HepG2 (cell line): Measurements from ENCODE around the gene MAGI1. TPM values are rescaled to one million over a fixed set of nuclear protein-coding genes. Genes with fewer than 3 reads are reported as not detected.

Experiments
- ATAC-seq: fragments of 200-7000 bp; cut with Tn5 transposase; 3 replicates; pipeline ENCODE4 v1.9.1; 2020; ENCODE audit warnings: mild to moderate bottlenecking, moderate library complexity
- BruUV-seq: library from RNA; stranded (reverse); fragments of 400-500 nt; replicated peaks from 2 replicates; lab custom pipeline; 2021; lab: Mats Ljungman, UMichigan
- CTCF ChIA-PET: fragments of 300-600 bp; formaldehyde crosslinking; extraction: SDS; loops from one replicate; lab custom pipeline; 2021; ENCODE audit warnings: low total read pairs, inconsistent platforms, low intra/inter-chr PET ratio; lab: Yijun Ruan, JAX
- POLR2A ChIA-PET: fragments of 350-600 bp; sonication (Branson Sonifier 250); formaldehyde crosslinking; loops from one replicate; lab custom pipeline; 2020; ENCODE audit warnings: antibody characterized with exemption, inconsistent platforms; lab: Yijun Ruan, JAX
- DNase-seq: peaks from one replicate; pipeline ENCODE4 v3.0.0-alpha.2; 2015; ENCODE audit warnings: low spot score
- FAIRE-seq: peaks from 3 replicates; lab custom pipeline; 2011; peaks lifted over from hg19 to GRCh38; lab: Jason Lieb, UNC
- H2AFZ ChIP-seq: one replicate; pipeline ENCODE4 v1.6.1; 2011; ENCODE audit warnings: low read length, inconsistent platforms
- H3K27ac ChIP-seq: fragments of 300-600 bp; 3 replicates; pipeline ENCODE4 v1.8.0; 2011; ENCODE audit warnings: mixed run types, mild to moderate bottlenecking, mixed read lengths, low read length, inconsistent platforms; ENCODE audit not compliant: insufficient read depth; ENCODE audit errors: extremely low read length
- H3K27me3 ChIP-seq, 2 experiments: fragments of 200-600 bp in 1 of 2; 2 replicates in 1 of 2; 3 replicates in 1 of 2; pipeline versions ENCODE4 v1.6.0 to v1.8.0; 2011; ENCODE audit warnings: low read length in 2 of 2, mild to moderate bottlenecking in 2 of 2, moderate library complexity in 2 of 2, inconsistent platforms in 1 of 2; ENCODE audit not compliant: insufficient read depth in 2 of 2, control insufficient read depth in 1 of 2
- H3K36me3 ChIP-seq, 2 experiments: fragments of 200-600 bp in 1 of 2; replicated peaks in 1 of 2; 2 replicates in 1 of 2; 3 replicates in 1 of 2; pipeline versions ENCODE4 v1.5.1 to v1.8.0; 2011; ENCODE audit warnings: low read length in 2 of 2, inconsistent platforms in 1 of 2; ENCODE audit not compliant: insufficient read depth in 2 of 2, control insufficient read depth in 1 of 2
- H3K4me1 ChIP-seq: 2 replicates; pipeline ENCODE4 v1.5.1; 2012; ENCODE audit warnings: low read length, inconsistent platforms; ENCODE audit not compliant: insufficient read depth
- H3K4me2 ChIP-seq: 2 replicates; pipeline ENCODE4 v1.6.0; 2011; ENCODE audit warnings: low read depth, low read length, inconsistent platforms
- H3K4me3 ChIP-seq, 3 experiments: fragments of 200-600 bp in 1 of 3; sonication (generic), shearing (Covaris generic) in 1 of 3; replicated peaks in 1 of 3; 2 replicates each; pipeline ENCODE4 v1.5.1; 2011 to 2016; ENCODE audit warnings: low read length in 3 of 3, inconsistent platforms in 2 of 3, low read depth in 2 of 3, mild to moderate bottlenecking in 2 of 3, control low read depth in 1 of 3, mixed read lengths in 1 of 3; ENCODE audit not compliant: insufficient read depth in 1 of 3
- H3K79me2 ChIP-seq: one replicate; pipeline ENCODE4 v1.6.1; 2011; ENCODE audit warnings: low read length, inconsistent platforms; ENCODE audit not compliant: insufficient read depth
- H3K9ac ChIP-seq: 2 replicates; pipeline ENCODE4 v1.6.0; 2011; ENCODE audit warnings: mild to moderate bottlenecking, low read depth, low read length, inconsistent platforms; ENCODE audit not compliant: insufficient read depth
- H3K9me3 ChIP-seq: 2 replicates; pipeline ENCODE4 v1.5.1; 2012; ENCODE audit warnings: mild to moderate bottlenecking, low read length
- H4K20me1 ChIP-seq: 2 replicates; pipeline ENCODE4 v1.6.0; 2011; ENCODE audit warnings: inconsistent platforms, mild to moderate bottlenecking, low read length, moderate library complexity; ENCODE audit not compliant: insufficient read depth
- DZIP1 ChIP-seq: sonication (generic); formaldehyde crosslinking; IDR thresholded peaks from 2 replicates; pipeline ENCODE4 v1.5.0; 2020; ENCODE audit warnings: mild to moderate bottlenecking, missing genetic modification reagents
- GMEB1 ChIP-seq: sonication (generic); formaldehyde crosslinking; IDR thresholded peaks from 2 replicates; pipeline ENCODE4 v1.5.1; 2020; ENCODE audit warnings: missing genetic modification reagents, mild to moderate bottlenecking, borderline replicate concordance
- HDAC2 ChIP-seq: sonication (generic); formaldehyde crosslinking; IDR thresholded peaks from 2 replicates; pipeline ENCODE4 v1.4.0; 2020; ENCODE audit warnings: missing genetic modification reagents
- LCORL ChIP-seq, 2 experiments: fragments of 450-650 bp in 1 of 2; sonication (generic) in 1 of 2; formaldehyde crosslinking in 1 of 2; IDR thresholded peaks; 2 replicates each; pipeline versions ENCODE4 v1.5.0 to v1.6.1; 2017 to 2020; ENCODE audit warnings: antibody characterized with exemption in 1 of 2, missing genetic modification reagents in 1 of 2
- NCOA1 ChIP-seq: sonication (generic); formaldehyde crosslinking; IDR thresholded peaks from 2 replicates; pipeline ENCODE4 v1.9.0; 2021; ENCODE audit warnings: missing genetic modification reagents
- NFRKB ChIP-seq: fragments of 450-650 bp; IDR thresholded peaks from 2 replicates; pipeline ENCODE4 v1.6.1; 2017
- RAD21 ChIP-seq: fragments of 450-650 bp; formaldehyde crosslinking; IDR thresholded peaks from 2 replicates; pipeline ENCODE4 v1.5.0; 2020; ENCODE audit warnings: mild to moderate bottlenecking
- REXO4 ChIP-seq: sonication (generic); formaldehyde crosslinking; IDR thresholded peaks from 2 replicates; pipeline ENCODE4 v1.8.0; 2022; ENCODE audit warnings: missing genetic modification reagents, mild to moderate bottlenecking, borderline replicate concordance
- SKI ChIP-seq: fragments of 450-650 bp; IDR thresholded peaks from one replicate; pipeline ENCODE4 v1.6.1; 2018; ENCODE audit warnings: mild to moderate bottlenecking; ENCODE audit not compliant: partially characterized antibody
- U2AF1 ChIP-seq: fragments of 200-400 bp; formaldehyde crosslinking; optimal IDR thresholded peaks from 2 replicates; pipeline ENCODE3; 2017; ENCODE audit warnings: mild to moderate bottlenecking, low read depth, low read length
- ZKSCAN1 ChIP-seq: fragments of 150-350 bp; IDR thresholded peaks from 2 replicates; pipeline ENCODE4 v1.6.1; 2014; ENCODE audit warnings: low read length
- ZNF180 ChIP-seq: sonication (generic); formaldehyde crosslinking; IDR thresholded peaks from 2 replicates; pipeline ENCODE4 v1.4.0; 2020; ENCODE audit warnings: low read depth, missing genetic modification reagents, borderline replicate concordance
- ZNF549 ChIP-seq: sonication (generic); formaldehyde crosslinking; IDR thresholded peaks from 2 replicates; pipeline ENCODE4 v1.5.0; 2020; ENCODE audit warnings: missing genetic modification reagents
- WGBS: methylation state at CpG from one replicate; pipeline ENCODE4 v1.1.6; 2017; ENCODE audit warnings: low lambda C conversion rate; 5-methylcytosine and 5-hydroxymethylcytosine counted together
- in situ Hi-C: cut with HindIII; loops from 2 replicates; pipeline ENCODE4 v1.10.0; 2017; ENCODE audit warnings: low pct_unique_long_range_greater_than_20kb; ENCODE audit not compliant: extremely low pct_ligation_motif_present
- intact Hi-C: fragments of 100-400 bp; cut with micrococcal nuclease; formaldehyde crosslinking; loops from one replicate; pipeline ENCODE4 v1.10.0; 2022; ENCODE audit not compliant: unreplicated experiment
- polyA plus RNA-seq, 8 experiments: library from polyadenylated mRNA; depleted of rRNA in 3 of 8; stranded (reverse) in 7 of 8; unstranded in 1 of 8; fragments of >200 nt; fragmentation: Illumina TruSeq in 4 of 8; extraction: Trizol in 4 of 8; gene quantifications; 2 replicates each; pipeline versions ENCODE4 v1.2.1 to v1.2.3, GENCODE V29; 2011 to 2016; ENCODE audit warnings: low read depth in 4 of 8, missing spikeins in 1 of 8, mixed read lengths in 1 of 8; ENCODE audit not compliant: insufficient read depth in 1 of 8
- total RNA-seq, 5 experiments: library from RNA; depleted of rRNA; stranded (reverse); fragments of >200 nt; fragmentation: Illumina TruSeq; extraction: Trizol; gene quantifications; 2 replicates each; pipeline ENCODE4 v1.2.3, GENCODE V29; 2016; ENCODE audit warnings: low read depth in 1 of 5
- TF ChIP-seq, protein P1 (sequence below): fragments of 450-650 bp; IDR thresholded peaks from 2 replicates; pipeline ENCODE4 v1.6.1; 2016
- TF ChIP-seq, protein P2 (sequence below): IDR thresholded peaks from 2 replicates; pipeline ENCODE4 v1.6.1; 2012; ENCODE audit warnings: low read length, improper control_type of control experiment

MAGI1 gene
- total and polyA plus RNA-seq, 2 of the 13 experiments (the other 11 are each of a cell fraction or from before 2014, with no cell fraction given), result 22.2 to 26.0 TPM

GRCh38 chr3:65314916-65315315, 723.8 kb downstream of the MAGI1 start (continued):
- TF ChIP-seq U2AF1 (no peak), GMEB1 (CRISPR knock-in tag) (no peak), ZNF180 (CRISPR knock-in tag) (no peak), HDAC2 (CRISPR knock-in tag) (no peak)
- TF ChIP-seq, all 625 proteins: peak for 0

- no peaks in the 10 kb centered on the region for H3K79me2 ChIP-seq
- in situ Hi-C loops (no loop called here), intact Hi-C loops (no loop called here)
- DNase-seq (no peak), FAIRE-seq (no peak), ATAC-seq (no peak)
- no peaks in the 10 kb centered on the region for H3K27me3 ChIP-seq
- CTCF ChIA-PET, result no interaction called here
- H3K36me3 ChIP-seq, result no peaks in the 10 kb centered on the region
- H3K4me3 ChIP-seq, result no peak overlapping the region
- H3K27ac ChIP-seq, result no peak overlapping the region
- no peak overlapping the region for H3K4me2 ChIP-seq
- no peak overlapping the region for H3K9ac ChIP-seq
- H4K20me1 ChIP-seq, result no peaks in the 10 kb centered on the region
- POLR2A ChIA-PET, result no interaction called here
- H3K9me3 ChIP-seq, result no peaks in the 10 kb centered on the region
- H3K4me1 ChIP-seq, result no peaks in the 10 kb centered on the region
- no peak overlapping the region for H2AFZ ChIP-seq
- WGBS, result 47% methylated on average over 4 of the region's 4 CpGs
- BruUV-seq, result no TSS peak
- TF ChIP-seq LCORL (IDR thresholded peaks at IDR 0.05) (no peak), LCORL (CRISPR knock-in tag; IDR thresholded peaks at IDR 0.05) (no peak), NCOA1 (CRISPR knock-in tag) (no peak), RAD21 (CRISPR knock-in tag) (no peak), U2AF1 (no peak), ZKSCAN1 (no peak), REXO4 (no peak), SKI (no peak), ZNF549 (CRISPR knock-in tag) (no peak), NFRKB (no peak), DZIP1 (no peak)
- TF ChIP-seq, protein P1, sequence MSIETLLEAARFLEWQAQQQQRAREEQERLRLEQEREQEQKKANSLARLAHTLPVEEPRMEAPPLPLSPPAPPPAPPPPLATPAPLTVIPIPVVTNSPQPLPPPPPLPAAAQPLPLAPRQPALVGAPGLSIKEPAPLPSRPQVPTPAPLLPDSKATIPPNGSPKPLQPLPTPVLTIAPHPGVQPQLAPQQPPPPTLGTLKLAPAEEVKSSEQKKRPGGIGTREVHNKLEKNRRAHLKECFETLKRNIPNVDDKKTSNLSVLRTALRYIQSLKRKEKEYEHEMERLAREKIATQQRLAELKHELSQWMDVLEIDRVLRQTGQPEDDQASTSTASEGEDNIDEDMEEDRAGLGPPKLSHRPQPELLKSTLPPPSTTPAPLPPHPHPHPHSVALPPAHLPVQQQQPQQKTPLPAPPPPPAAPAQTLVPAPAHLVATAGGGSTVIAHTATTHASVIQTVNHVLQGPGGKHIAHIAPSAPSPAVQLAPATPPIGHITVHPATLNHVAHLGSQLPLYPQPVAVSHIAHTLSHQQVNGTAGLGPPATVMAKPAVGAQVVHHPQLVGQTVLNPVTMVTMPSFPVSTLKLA, result no peak
- TF ChIP-seq, protein P2, sequence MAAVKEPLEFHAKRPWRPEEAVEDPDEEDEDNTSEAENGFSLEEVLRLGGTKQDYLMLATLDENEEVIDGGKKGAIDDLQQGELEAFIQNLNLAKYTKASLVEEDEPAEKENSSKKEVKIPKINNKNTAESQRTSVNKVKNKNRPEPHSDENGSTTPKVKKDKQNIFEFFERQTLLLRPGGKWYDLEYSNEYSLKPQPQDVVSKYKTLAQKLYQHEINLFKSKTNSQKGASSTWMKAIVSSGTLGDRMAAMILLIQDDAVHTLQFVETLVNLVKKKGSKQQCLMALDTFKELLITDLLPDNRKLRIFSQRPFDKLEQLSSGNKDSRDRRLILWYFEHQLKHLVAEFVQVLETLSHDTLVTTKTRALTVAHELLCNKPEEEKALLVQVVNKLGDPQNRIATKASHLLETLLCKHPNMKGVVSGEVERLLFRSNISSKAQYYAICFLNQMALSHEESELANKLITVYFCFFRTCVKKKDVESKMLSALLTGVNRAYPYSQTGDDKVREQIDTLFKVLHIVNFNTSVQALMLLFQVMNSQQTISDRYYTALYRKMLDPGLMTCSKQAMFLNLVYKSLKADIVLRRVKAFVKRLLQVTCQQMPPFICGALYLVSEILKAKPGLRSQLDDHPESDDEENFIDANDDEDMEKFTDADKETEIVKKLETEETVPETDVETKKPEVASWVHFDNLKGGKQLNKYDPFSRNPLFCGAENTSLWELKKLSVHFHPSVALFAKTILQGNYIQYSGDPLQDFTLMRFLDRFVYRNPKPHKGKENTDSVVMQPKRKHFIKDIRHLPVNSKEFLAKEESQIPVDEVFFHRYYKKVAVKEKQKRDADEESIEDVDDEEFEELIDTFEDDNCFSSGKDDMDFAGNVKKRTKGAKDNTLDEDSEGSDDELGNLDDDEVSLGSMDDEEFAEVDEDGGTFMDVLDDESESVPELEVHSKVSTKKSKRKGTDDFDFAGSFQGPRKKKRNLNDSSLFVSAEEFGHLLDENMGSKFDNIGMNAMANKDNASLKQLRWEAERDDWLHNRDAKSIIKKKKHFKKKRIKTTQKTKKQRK, result no peak
Observed at GRCh38 chr3:65314269-65314668, 724.4 kb downstream of the MAGI1 start.
